K562 (cell line): ENCODE results near the gene PDPK1. TPM values are rescaled to one million over a fixed set of nuclear protein-coding genes. Genes with fewer than 3 reads are reported as not detected.
"Not testable (repeated sequence)": the region's sequence is repeated elsewhere in the genome, so short reads cannot be mapped to it uniquely, and the experiment has no call there.

Experiments used
- ATAC-seq: fragments of 200-7000 bp; cut with Tn5 transposase; 3 replicates; pipeline ENCODE4 v1.9.1; 2020; ENCODE audit warnings: moderate library complexity
- BruUV-seq: library from RNA; stranded (reverse); fragments of 400-500 nt; replicated peaks from 2 replicates; lab custom pipeline; 2021; lab: Mats Ljungman, UMichigan
- CTCF ChIA-PET: fragments of 300-600 bp; formaldehyde crosslinking; extraction: SDS; loops from one replicate; lab custom pipeline; 2021; ENCODE audit warnings: low intra/inter-chr PET ratio; lab: Yijun Ruan, JAX
- POLR2A ChIA-PET: fragments of 300-600, 350-650 bp; sonication (Branson Sonifier 250); formaldehyde crosslinking; extraction: SDS; loops from one replicate; lab custom pipeline; 2021; ENCODE audit warnings: antibody characterized with exemption, inconsistent platforms; lab: Yijun Ruan, JAX
- DNase-seq, 4 experiments: peaks; one replicate each; pipeline versions ENCODE4 v3.0.0 to v3.0.0-alpha.2; 2011 to 2018; ENCODE audit warnings: low spot score in 3 of 4, mixed read lengths in 3 of 4; ENCODE audit errors: extremely low read depth in 1 of 4
- FAIRE-seq: peaks from 2 replicates; lab custom pipeline; 2011; peaks lifted over from hg19 to GRCh38; lab: Jason Lieb, UNC
- H2AFZ ChIP-seq: 2 replicates; pipeline ENCODE4 v1.6.0; 2011; ENCODE audit warnings: low read depth, low read length, control low read depth, inconsistent platforms
- H3K27ac ChIP-seq: fragments of 200-600 bp; 3 replicates; pipeline ENCODE4 v1.8.0; 2011; ENCODE audit warnings: low read depth, mild to moderate bottlenecking, control low read depth, inconsistent platforms, low read length, moderate library complexity, mixed read lengths; ENCODE audit errors: extremely low read depth
- H3K27me3 ChIP-seq, 2 experiments: fragments of 300-600 bp in 1 of 2; 2 replicates in 1 of 2; 3 replicates in 1 of 2; pipeline versions ENCODE4 v1.6.0 to v1.8.0; 2011; ENCODE audit warnings: inconsistent platforms in 2 of 2, low read length in 2 of 2, mild to moderate bottlenecking in 1 of 2, mixed read lengths in 1 of 2, moderate library complexity in 1 of 2; ENCODE audit not compliant: control insufficient read depth in 2 of 2, insufficient read depth in 2 of 2
- H3K36me3 ChIP-seq: fragments of 300-600 bp; 3 replicates; pipeline ENCODE4 v1.8.0; 2011; ENCODE audit warnings: mild to moderate bottlenecking, low read length, inconsistent platforms; ENCODE audit not compliant: control insufficient read depth, insufficient read depth
- H3K4me1 ChIP-seq, 2 experiments: fragments of 200-600 bp in 1 of 2; replicated peaks in 1 of 2; 2 replicates in 1 of 2; 3 replicates in 1 of 2; pipeline versions ENCODE4 v1.5.1 to v1.8.0; 2011; ENCODE audit warnings: inconsistent platforms in 2 of 2, low read length in 2 of 2, mild to moderate bottlenecking in 1 of 2, mixed read lengths in 1 of 2, moderate library complexity in 1 of 2; ENCODE audit not compliant: control insufficient read depth in 2 of 2, insufficient read depth in 2 of 2
- H3K4me2 ChIP-seq: 2 replicates; pipeline ENCODE4 v1.6.1; 2011; ENCODE audit warnings: low read length, control low read depth, inconsistent platforms, mixed read lengths; ENCODE audit not compliant: insufficient read depth
- H3K4me3 ChIP-seq: fragments of 200-600 bp; sonication (generic), shearing (Covaris generic); 2 replicates; pipeline ENCODE4 v1.5.1; 2016; ENCODE audit warnings: control low read depth, inconsistent platforms
- H3K79me2 ChIP-seq: fragments of 200-600 bp; 3 replicates; pipeline ENCODE4 v1.8.0; 2011; ENCODE audit warnings: low read length, inconsistent platforms; ENCODE audit not compliant: control insufficient read depth, insufficient read depth
- H3K9ac ChIP-seq, 2 experiments: 2 replicates each; pipeline versions ENCODE4 v1.6.0 to v1.6.1; 2011; ENCODE audit warnings: low read depth in 2 of 2, low read length in 2 of 2, control low read depth in 1 of 2, inconsistent platforms in 1 of 2, mild to moderate bottlenecking in 1 of 2, mixed read lengths in 1 of 2; ENCODE audit not compliant: insufficient read depth in 1 of 2
- H3K9me1 ChIP-seq: one replicate; pipeline ENCODE4 v1.6.0; 2011; ENCODE audit warnings: inconsistent platforms, mild to moderate bottlenecking, low read length, moderate library complexity; ENCODE audit not compliant: control insufficient read depth, insufficient read depth
- H3K9me3 ChIP-seq: replicated peaks from 2 replicates; pipeline ENCODE4 v1.5.1; 2011; ENCODE audit warnings: low read depth, low read length, inconsistent platforms; ENCODE audit not compliant: control insufficient read depth, insufficient read depth
- H4K20me1 ChIP-seq: replicated peaks from 2 replicates; pipeline ENCODE4 v1.6.1; 2011; ENCODE audit warnings: low read length, inconsistent platforms, mixed read lengths; ENCODE audit not compliant: control insufficient read depth, insufficient read depth
- WGBS: fragments of 100-300 bp; shearing (Covaris generic); methylation state at CpG from one replicate; pipeline ENCODE4 v1.1.6; 2016; ENCODE audit warnings: low coverage, mixed read lengths; ENCODE audit not compliant: insufficient coverage; ENCODE audit errors: missing lambda C conversion rate; 5-methylcytosine and 5-hydroxymethylcytosine counted together
- in situ Hi-C: fragments of 300-500 bp; cut with MboI; formaldehyde crosslinking; loops from 4 replicates; pipeline ENCODE4 v1.15.0; 2018; ENCODE audit warnings: inconsistent platforms, mixed read lengths
- intact Hi-C: fragments of 100-400 bp; cut with micrococcal nuclease; formaldehyde crosslinking; loops from 2 replicates; pipeline ENCODE4 v1.14.2; 2022
- polyA plus RNA-seq, 8 experiments: library from polyadenylated mRNA; depleted of rRNA in 4 of 8; stranded (reverse) in 5 of 8; unstranded in 3 of 8; fragments of >200 nt; fragmentation: Nextera tagmentation in 2 of 8; fragmentation: Illumina TruSeq in 1 of 8; extraction: Ambion mirVana in 2 of 8; extraction: Trizol in 1 of 8; gene quantifications; 2 replicates each; pipeline versions ENCODE4 v1.2.1 to v1.2.3, GENCODE V29; 2011 to 2014; ENCODE audit warnings: inconsistent platforms in 1 of 8, missing spikeins in 1 of 8
- total RNA-seq, 7 experiments: library from RNA; depleted of rRNA in 6 of 7; stranded (reverse); fragments of >200 nt in 6 of 7; fragmentation: Illumina TruSeq in 2 of 7; extraction: Trizol in 2 of 7; gene quantifications; 2 replicates each; pipeline versions ENCODE4 v1.2.1 to v1.2.3, GENCODE V29; 2011 to 2021; ENCODE audit warnings: low replicate concordance in 1 of 7

Gene PDPK1
- total and polyA plus RNA-seq, 9 of the 15 experiments (the other 6 are each of a cell fraction or from before 2014, with no cell fraction given): 4.0 to 37.2 (median 18.7) TPM

- DNase-seq, H4K20me1 ChIP-seq, H3K9ac ChIP-seq, H3K4me2 ChIP-seq, H3K4me3 ChIP-seq, H3K4me1 ChIP-seq, H3K27ac ChIP-seq, CTCF ChIA-PET, H3K27me3 ChIP-seq, POLR2A ChIA-PET, FAIRE-seq, H3K9me3 ChIP-seq, H3K9me1 ChIP-seq, H2AFZ ChIP-seq, BruUV-seq, ATAC-seq, intact Hi-C loops: not testable (repeated sequence)
- 88% methylated on average over 13 of the region's 14 CpGs for WGBS
- in situ Hi-C loops: loop anchor here (5.0 kb wide), 1 partner anchor 114 kb away; no protein-coding TSS in a partner anchor
- Histone ChIP-seq H3K79me2 (peaks cover 52% of the 10 kb centered on the region), H3K36me3 (peaks cover 16% of the 10 kb centered on the region; the same call in 2 of the 3 replicates)
These were observed 6.0 kb downstream of the PDPK1 start for GRCh38 chr16:2543771-2544170.

GRCh38 chr16:2550283-2550878 is 12.6 kb downstream of the PDPK1 start:
- DNase-seq, H3K27ac ChIP-seq, CTCF ChIA-PET, H3K9me1 ChIP-seq, H3K9me3 ChIP-seq, intact Hi-C loops, BruUV-seq, FAIRE-seq, in situ Hi-C loops, H3K36me3 ChIP-seq, ATAC-seq, H3K4me1 ChIP-seq, H4K20me1 ChIP-seq, H3K4me3 ChIP-seq, H2AFZ ChIP-seq, H3K27me3 ChIP-seq, POLR2A ChIA-PET, H3K4me2 ChIP-seq, H3K9ac ChIP-seq: not testable (repeated sequence)
- H3K79me2 ChIP-seq: peaks cover 16% of the 10 kb centered on the region
- no CpG with 5 or more reads among the region's 14 CpGs for WGBS
